ENCODE measurements around the gene LGR4. TPM values are rescaled to one million over a fixed set of nuclear protein-coding genes. Genes with fewer than 3 reads are reported as not detected.
A peak's percentile ranks its signal among the peaks of the same experiment; 100 is the strongest.

Gene LGR4
- total RNA-seq, 1 donor from 2014 or later: not detected

GRCh38 chr11:27473017-27473406 is 422 bp upstream of the LGR4 start:
- Mint-ChIP-seq H3K27ac (no peak overlapping the region), H3K4me3 (peak overlapping the region; percentile 83), H3K36me3 (ENCODE audit: low read depth) (no peaks in the 10 kb centered on the region), H3K9me3 (no peaks in the 10 kb centered on the region), H3K27me3 (peaks cover 54% of the 10 kb centered on the region), H3K4me1 (peaks cover 3% of the 10 kb centered on the region)
- intact Hi-C loops (cut with micrococcal nuclease): loop anchor here (2.0 kb wide), 1 partner anchor 34 kb away; the partner anchor contains the start of gene LIN7C
- DNase-seq: no peak

DNA sequence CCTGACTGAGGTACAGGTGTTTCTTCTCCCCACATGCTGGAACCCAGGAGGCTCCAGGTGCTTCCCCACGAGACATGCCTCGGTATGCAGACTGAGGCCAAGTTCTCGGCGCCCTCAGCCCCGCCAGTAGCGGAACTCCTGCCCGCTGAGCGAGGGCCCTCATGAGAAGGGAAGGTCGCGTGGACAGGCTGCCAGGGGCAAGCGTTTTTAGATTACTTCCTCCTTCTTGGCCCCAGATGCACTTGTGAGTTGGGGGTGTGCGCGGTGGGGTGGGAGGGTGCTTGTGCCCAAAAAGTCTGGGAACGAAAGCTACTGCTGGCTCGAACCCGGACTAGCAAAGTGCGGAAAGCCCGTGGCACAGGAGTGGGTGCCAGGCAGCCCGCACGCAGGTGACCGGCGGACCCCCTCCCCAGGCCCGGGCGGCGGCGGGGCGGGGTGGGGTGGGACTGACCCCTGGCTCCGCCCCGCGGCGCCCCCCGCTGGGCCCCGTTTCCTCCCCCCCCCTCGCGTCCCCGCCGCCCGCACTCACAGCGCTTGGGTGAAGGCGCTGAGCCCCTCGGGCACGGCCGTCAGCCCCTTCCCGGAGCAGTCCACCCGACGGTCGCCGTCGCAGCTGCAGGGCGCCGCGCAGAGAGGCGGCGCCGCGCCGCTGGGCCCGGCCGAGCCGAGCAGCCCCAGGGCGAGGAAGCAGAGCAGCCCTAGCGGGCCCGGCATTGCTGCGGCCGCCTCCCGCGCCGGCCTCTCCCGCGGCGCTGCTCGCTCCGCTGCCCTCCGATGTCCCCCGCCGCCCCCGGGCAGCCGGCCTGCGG is 797 bp downstream of the LGR4 start:
- DNase-seq: peak; percentile 60
- Mint-ChIP-seq H3K36me3 (ENCODE audit: low read depth) (no peaks in the 10 kb centered on the region), H3K9me3 (no peaks in the 10 kb centered on the region), H3K27me3 (peaks cover 58% of the 10 kb centered on the region), H3K4me1 (peaks cover 3% of the 10 kb centered on the region), H3K4me3 (peak overlapping the region; percentile 75), H3K27ac (no peak overlapping the region)
- intact Hi-C loops (cut with micrococcal nuclease): loop anchor here (2.0 kb wide), 1 partner anchor 35 kb away; the partner anchor contains the start of gene LIN7C

GRCh38 chr11:27470826-27471588 is 1.6 kb downstream of the LGR4 start:
- DNase-seq: no peak
- Mint-ChIP-seq H3K4me3 (peak overlapping the region; percentile 75), H3K27me3 (peaks cover 61% of the 10 kb centered on the region), H3K9me3 (no peaks in the 10 kb centered on the region), H3K4me1 (peaks cover 3% of the 10 kb centered on the region), H3K36me3 (ENCODE audit: low read depth) (no peaks in the 10 kb centered on the region), H3K27ac (no peak overlapping the region)
- intact Hi-C loops (cut with micrococcal nuclease): no loop called here

DNA sequence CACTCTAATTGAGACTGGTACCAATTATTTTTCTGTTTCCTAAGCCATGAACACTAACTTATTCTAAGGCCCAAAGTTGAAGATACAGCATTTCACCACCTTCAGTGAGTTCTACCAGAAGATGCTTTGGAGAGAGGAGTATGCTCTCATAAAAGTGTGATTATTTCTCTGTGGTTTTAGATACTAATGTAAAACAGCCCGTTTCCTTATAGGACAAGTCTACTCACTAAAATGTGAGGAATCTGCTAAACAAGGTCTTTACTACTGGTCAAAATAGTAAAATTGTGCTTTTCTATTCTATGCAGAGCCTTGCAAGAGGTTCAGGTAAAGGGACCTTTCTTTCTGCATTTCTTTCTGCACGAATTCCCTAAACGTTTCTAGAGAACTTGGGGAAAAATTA is 2.4 kb downstream of the LGR4 start:
- Mint-ChIP-seq H3K4me1 (peaks cover 3% of the 10 kb centered on the region), H3K27ac (no peak overlapping the region), H3K36me3 (ENCODE audit: low read depth) (no peaks in the 10 kb centered on the region), H3K9me3 (no peaks in the 10 kb centered on the region), H3K27me3 (peaks cover 58% of the 10 kb centered on the region), H3K4me3 (no peak overlapping the region)
- intact Hi-C loops (cut with micrococcal nuclease): no loop called here
- no peak for DNase-seq

DNA sequence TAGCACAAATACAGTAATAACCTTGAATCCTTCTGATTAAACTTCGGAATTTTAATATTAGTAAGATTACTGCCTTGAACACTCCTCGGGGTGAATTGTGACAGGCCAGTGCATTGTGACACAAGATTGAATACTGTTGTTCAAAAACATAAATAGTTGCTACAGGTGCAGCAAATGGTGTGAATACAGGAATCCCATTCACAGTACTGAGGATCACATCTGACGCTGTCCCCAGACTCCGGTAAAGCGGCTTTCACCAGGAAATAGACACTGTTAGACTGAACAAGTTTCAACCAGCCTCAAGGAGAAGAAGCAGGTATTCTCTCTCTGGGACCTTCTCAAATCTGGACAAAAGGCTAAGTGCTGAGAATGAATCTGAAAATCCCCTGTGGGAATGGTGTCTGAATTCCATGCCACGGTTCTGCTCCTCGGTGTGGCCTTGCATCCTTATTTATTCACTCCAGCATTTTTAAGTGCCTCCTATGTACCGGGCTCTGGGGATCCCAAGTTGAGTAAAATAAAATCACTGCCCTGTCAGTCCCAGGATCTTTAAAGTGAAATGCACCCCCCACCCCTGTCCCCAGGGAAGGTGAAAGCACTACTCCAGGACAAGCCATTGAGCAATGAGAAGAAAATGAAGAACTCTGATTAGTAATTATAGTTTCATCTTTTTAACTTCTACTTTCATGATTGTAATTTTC is 3.4 kb downstream of the LGR4 start:
- Mint-ChIP-seq H3K27ac (no peak overlapping the region), H3K27me3 (peaks cover 52% of the 10 kb centered on the region), H3K36me3 (ENCODE audit: low read depth) (no peaks in the 10 kb centered on the region), H3K4me1 (peaks cover 3% of the 10 kb centered on the region), H3K9me3 (no peaks in the 10 kb centered on the region), H3K4me3 (no peak overlapping the region)
- DNase-seq: no peak
- intact Hi-C loops (cut with micrococcal nuclease): no loop called here

DNA sequence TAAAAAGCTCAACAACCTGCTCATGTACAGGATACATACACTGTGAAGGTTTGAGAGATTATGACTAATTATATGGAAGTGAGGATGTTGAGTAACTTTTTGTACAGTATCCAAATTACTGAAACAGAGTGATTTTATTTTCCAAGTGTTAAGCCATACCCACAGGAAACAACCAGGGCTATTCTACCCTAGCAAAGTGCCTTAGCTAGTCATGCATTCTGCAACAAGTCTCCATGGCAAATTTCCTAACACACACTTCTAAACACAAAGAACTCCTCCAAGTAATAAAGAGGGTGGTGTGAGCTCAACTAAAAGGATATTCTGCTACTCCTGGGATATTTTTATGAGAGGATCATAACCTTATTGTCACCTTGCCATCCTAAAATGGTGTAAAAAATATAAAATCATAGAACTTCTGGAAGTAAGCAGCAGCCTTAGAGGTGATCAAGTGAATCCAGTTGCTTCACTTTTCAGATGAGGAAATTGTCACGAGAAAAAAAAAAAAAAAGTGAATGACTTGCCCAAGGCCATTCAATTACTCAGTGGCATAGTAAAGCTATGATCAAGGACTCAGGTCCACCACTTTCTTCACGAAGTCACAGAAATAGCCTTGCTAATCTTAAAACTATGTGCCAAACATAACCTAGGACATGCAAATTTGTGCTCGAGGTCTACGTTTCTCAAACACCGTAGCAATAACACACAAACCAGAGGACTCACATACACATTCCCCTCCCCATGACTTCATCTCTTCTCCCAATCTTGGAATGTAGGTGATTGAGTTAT is 4.2 kb downstream of the LGR4 start:
- intact Hi-C loops (cut with micrococcal nuclease): no loop called here
- no peak overlapping the region for H3K4me3 Mint-ChIP-seq
- no peaks in the 10 kb centered on the region for H3K36me3 Mint-ChIP-seq (ENCODE audit: low read depth)
- no peak overlapping the region for H3K27ac Mint-ChIP-seq
- H3K4me1 Mint-ChIP-seq: peaks cover 3% of the 10 kb centered on the region
- peaks cover 48% of the 10 kb centered on the region for H3K27me3 Mint-ChIP-seq
- no peaks in the 10 kb centered on the region for H3K9me3 Mint-ChIP-seq
- no peak for DNase-seq

DNA sequence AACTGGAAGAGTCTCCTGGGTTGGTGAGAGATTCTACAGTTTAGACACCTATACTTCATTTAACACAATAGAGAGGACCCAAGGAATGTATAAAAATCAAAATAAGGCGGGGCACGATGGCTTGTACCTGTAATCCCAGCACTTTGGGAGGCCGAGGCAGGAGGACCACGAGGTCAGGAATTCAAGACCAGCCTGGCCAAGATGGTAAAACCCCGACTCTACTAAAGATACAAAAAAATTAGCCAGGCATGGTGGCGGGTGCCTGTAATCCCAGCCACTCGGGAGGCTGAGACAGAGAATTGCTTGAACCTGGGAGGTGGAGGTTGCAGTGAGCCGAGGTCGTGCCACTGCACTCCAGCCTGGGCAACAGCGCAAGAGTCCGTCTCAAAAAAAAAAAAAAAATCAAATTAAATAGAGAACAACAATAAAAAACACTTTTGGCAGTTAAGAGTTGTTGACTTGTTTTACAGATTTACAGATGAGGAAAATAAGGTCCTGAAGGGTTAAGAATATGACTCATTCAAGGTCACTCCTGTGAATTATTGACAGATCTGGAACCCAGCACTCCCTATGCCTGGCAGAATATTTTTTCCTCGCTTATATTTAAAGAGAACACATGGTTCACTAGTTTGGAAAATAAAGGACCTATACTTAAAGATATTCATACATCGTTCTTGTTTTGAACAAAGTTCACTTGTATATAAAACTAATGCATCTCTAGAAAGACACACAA is 5.2 kb downstream of the LGR4 start:
- H3K4me3 Mint-ChIP-seq: no peak overlapping the region
- H3K36me3 Mint-ChIP-seq (ENCODE audit: low read depth): no peaks in the 10 kb centered on the region
- no peaks in the 10 kb centered on the region for H3K4me1 Mint-ChIP-seq
- no peak for DNase-seq
- no peak overlapping the region for H3K27ac Mint-ChIP-seq
- intact Hi-C loops (cut with micrococcal nuclease): no loop called here
- no peaks in the 10 kb centered on the region for H3K9me3 Mint-ChIP-seq
- peaks cover 39% of the 10 kb centered on the region for H3K27me3 Mint-ChIP-seq

DNA sequence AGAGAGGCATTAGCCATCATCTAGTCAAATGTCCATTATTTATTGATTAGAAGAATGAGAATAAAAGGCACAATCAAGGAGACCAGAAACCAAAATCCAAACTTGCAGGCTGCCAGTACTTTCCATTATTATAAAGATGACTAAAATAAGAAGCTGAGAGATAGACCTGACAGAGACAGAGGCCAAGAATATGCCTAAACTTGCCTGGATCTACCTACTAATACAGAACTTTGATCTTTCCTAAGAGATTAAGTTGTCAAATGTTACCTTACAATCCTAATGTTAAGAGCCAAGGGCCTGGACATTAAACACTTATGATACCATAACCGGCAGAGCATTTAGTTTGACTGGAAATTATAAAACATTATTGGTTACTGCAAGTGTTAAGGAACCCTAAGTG is 6.2 kb downstream of the LGR4 start:
- Mint-ChIP-seq H3K4me1 (no peaks in the 10 kb centered on the region), H3K4me3 (no peak overlapping the region), H3K9me3 (no peaks in the 10 kb centered on the region), H3K27ac (no peak overlapping the region), H3K36me3 (ENCODE audit: low read depth) (no peaks in the 10 kb centered on the region), H3K27me3 (peaks cover 36% of the 10 kb centered on the region)
- DNase-seq: no peak
- intact Hi-C loops (cut with micrococcal nuclease): no loop called here

DNA sequence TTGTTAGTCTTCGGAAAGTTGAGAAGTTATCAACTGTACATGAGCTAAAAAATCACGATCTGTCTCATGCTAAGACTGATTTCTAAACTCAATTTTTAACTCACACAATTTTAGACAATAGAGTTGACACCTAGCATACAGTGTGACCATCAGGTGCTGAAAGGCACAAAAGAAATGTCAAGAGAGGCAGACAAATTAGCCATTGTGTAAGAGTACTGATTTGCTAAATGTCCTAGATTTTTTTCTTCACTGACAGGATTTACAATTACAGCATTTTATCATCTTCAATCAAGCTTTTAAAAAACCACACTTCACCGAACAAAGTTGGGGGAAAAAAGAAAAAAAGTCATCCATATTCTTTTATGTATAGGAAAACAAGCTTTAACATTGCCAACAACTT is 7.0 kb downstream of the LGR4 start:
- DNase-seq: no peak
- no peak overlapping the region for H3K4me3 Mint-ChIP-seq

DNA sequence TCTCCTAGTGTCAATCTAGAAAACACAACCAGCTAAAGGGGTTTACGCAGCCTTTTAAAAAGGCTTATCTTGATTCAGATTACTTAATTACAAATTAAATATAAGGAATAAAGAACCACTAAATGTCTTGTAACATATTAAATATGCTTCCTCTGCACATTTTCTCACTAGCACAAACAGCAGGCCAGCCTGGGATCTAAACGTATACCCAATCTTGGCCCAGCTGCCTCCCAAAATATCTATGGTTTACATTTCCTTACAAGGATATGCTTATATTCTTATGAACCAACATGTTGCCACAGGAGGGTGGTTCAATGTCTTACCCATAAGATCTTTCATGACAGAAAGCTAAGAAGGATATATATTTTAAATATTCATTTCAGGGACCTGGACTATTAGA is 7.7 kb downstream of the LGR4 start:
- intact Hi-C loops (cut with micrococcal nuclease): no loop called here
- H3K4me3 Mint-ChIP-seq: no peak overlapping the region
- H3K36me3 Mint-ChIP-seq (ENCODE audit: low read depth): no peaks in the 10 kb centered on the region
- H3K27ac Mint-ChIP-seq: no peak overlapping the region
- H3K4me1 Mint-ChIP-seq: no peaks in the 10 kb centered on the region
- no peaks in the 10 kb centered on the region for H3K9me3 Mint-ChIP-seq
- peaks cover 22% of the 10 kb centered on the region for H3K27me3 Mint-ChIP-seq
- no peak for DNase-seq

More for the DNA sequence above, 7.0 kb downstream of the LGR4 start:
- no peaks in the 10 kb centered on the region for H3K9me3 Mint-ChIP-seq
- H3K27ac Mint-ChIP-seq: no peak overlapping the region
- H3K27me3 Mint-ChIP-seq: peaks cover 29% of the 10 kb centered on the region
- no peaks in the 10 kb centered on the region for H3K36me3 Mint-ChIP-seq (ENCODE audit: low read depth)
- H3K4me1 Mint-ChIP-seq: no peaks in the 10 kb centered on the region
- intact Hi-C loops (cut with micrococcal nuclease): no loop called here

GRCh38 chr11:27464289-27464696 is 8.3 kb downstream of the LGR4 start:
- H3K9me3 Mint-ChIP-seq: no peaks in the 10 kb centered on the region
- no peaks in the 10 kb centered on the region for H3K36me3 Mint-ChIP-seq (ENCODE audit: low read depth)
- peaks cover 15% of the 10 kb centered on the region for H3K27me3 Mint-ChIP-seq
- no peaks in the 10 kb centered on the region for H3K4me1 Mint-ChIP-seq
- DNase-seq: no peak
- intact Hi-C loops (cut with micrococcal nuclease): no loop called here
- no peak overlapping the region for H3K4me3 Mint-ChIP-seq
- no peak overlapping the region for H3K27ac Mint-ChIP-seq

GRCh38 chr11:27462543-27462942 is 10.0 kb downstream of the LGR4 start:
- DNase-seq: no peak
- intact Hi-C loops (cut with micrococcal nuclease): no loop called here
- H3K4me1 Mint-ChIP-seq: no peaks in the 10 kb centered on the region

More at GRCh38 chr11:27462543-27462942, 10.0 kb downstream of the LGR4 start:
- Mint-ChIP-seq H3K36me3 (ENCODE audit: low read depth) (no peaks in the 10 kb centered on the region), H3K9me3 (no peaks in the 10 kb centered on the region), H3K4me3 (no peak overlapping the region), H3K27ac (no peak overlapping the region), H3K27me3 (peaks cover 3% of the 10 kb centered on the region)

Data from activated CD4-positive, alpha-beta T cell treated with anti-CD3 and anti-CD28 coated beads, Interleukin-2, amount 10 ng/mL, durations not matched to agents 24 days and 14 days (primary cell).